ENCODE measurements around the gene FNDC4. TPM values are rescaled to one million over a fixed set of nuclear protein-coding genes. Genes with fewer than 3 reads are reported as not detected.

The FNDC4 gene
- polyA plus RNA-seq, 3 donors, result not detected

- Mint-ChIP-seq H3K4me1 (no peaks in the 10 kb centered on the region), H3K27me3 (ENCODE audit: low read depth in 3 of 3) (peaks cover 2 to 11% (median 6%) of the 10 kb centered on the region in 3 donors), H3K9me3 (peaks cover 0 to 9% (median 2%) of the 10 kb centered on the region in 7 donors), H3K36me3 (no peaks in the 10 kb centered on the region), H3K27ac (no peak overlapping the region), H3K4me3 (no peak overlapping the region)
- DNase-seq, result no peak
- no peaks in the 10 kb centered on the region for H3K79me2 ChIP-seq (ENCODE audit: insufficient read depth, low read length)
- TF ChIP-seq CTCF (IDR thresholded peaks at IDR 0.05), result no peak
- no peaks in the 10 kb centered on the region for H3K4me1 ChIP-seq (ENCODE audit: control insufficient read depth in 1 of 2, insufficient read depth in 2 of 2, low read length in 2 of 2)
- intact Hi-C loops (cut with micrococcal nuclease), result no loop called here
- H3K36me3 ChIP-seq (replicated peaks in 1 of 2; ENCODE audit: control insufficient read depth in 1 of 2, insufficient read depth in 2 of 2, low read length in 2 of 2), result no peaks in the 10 kb centered on the region
- no peak overlapping the region for H3K4me2 ChIP-seq (replicated peaks; ENCODE audit: extremely low read depth, low read length, poor library complexity, severe bottlenecking)
- no peak overlapping the region for H3K9ac ChIP-seq (ENCODE audit: insufficient read depth, low read length, poor library complexity, severe bottlenecking)
- no peak overlapping the region for H3K4me3 ChIP-seq (replicated peaks in 1 of 3; ENCODE audit: low read depth in 2 of 3, low read length in 3 of 3)
- H4K20me1 ChIP-seq (ENCODE audit: insufficient read depth, low read length), result no peaks in the 10 kb centered on the region
- WGBS (ENCODE audit: insufficient coverage), result no CpG with 5 or more reads among the region's 2 CpGs
- H3K27ac ChIP-seq (ENCODE audit: low read depth in 1 of 2, low read length in 2 of 2), result no peak overlapping the region
- no peaks in the 10 kb centered on the region for H3K9me3 ChIP-seq (replicated peaks in 1 of 2; ENCODE audit: control insufficient read depth in 1 of 2, insufficient read depth in 1 of 2, low read length in 2 of 2)
- H3K27me3 ChIP-seq (ENCODE audit: control insufficient read depth in 2 of 2, insufficient read depth in 2 of 2, low read length in 2 of 2), result peaks cover 0 to 1% of the 10 kb centered on the region in 2 donors
- H2AFZ ChIP-seq (ENCODE audit: insufficient read depth, low read depth, low read length, poor library complexity, severe bottlenecking), result no peak overlapping the region
Measured at GRCh38 chr2:27531983-27532382, 37.0 kb upstream of the FNDC4 start.

- H3K4me3 ChIP-seq (replicated peaks in 1 of 3; ENCODE audit: low read depth in 2 of 3, low read length in 3 of 3), result no peak overlapping the region
- Mint-ChIP-seq H3K27me3 (ENCODE audit: low read depth in 3 of 3) (peaks cover 1 to 6% (median 6%) of the 10 kb centered on the region in 3 donors), H3K4me3 (no peak overlapping the region), H3K9me3 (peaks cover 0 to 11% (median 2%) of the 10 kb centered on the region in 7 donors), H3K4me1 (no peaks in the 10 kb centered on the region), H3K27ac (no peak overlapping the region), H3K36me3 (no peaks in the 10 kb centered on the region)
- WGBS (ENCODE audit: insufficient coverage), result no CpG with 5 or more reads among the region's 3 CpGs
- no peaks in the 10 kb centered on the region for H3K36me3 ChIP-seq (replicated peaks in 1 of 2; ENCODE audit: control insufficient read depth in 1 of 2, insufficient read depth in 2 of 2, low read length in 2 of 2)
- DNase-seq, result no peak
- H3K27ac ChIP-seq (ENCODE audit: low read depth in 1 of 2, low read length in 2 of 2), result no peak overlapping the region
- H3K9me3 ChIP-seq (replicated peaks in 1 of 2; ENCODE audit: control insufficient read depth in 1 of 2, insufficient read depth in 1 of 2, low read length in 2 of 2), result no peaks in the 10 kb centered on the region
- H3K79me2 ChIP-seq (ENCODE audit: insufficient read depth, low read length), result no peaks in the 10 kb centered on the region
- H3K4me1 ChIP-seq (ENCODE audit: control insufficient read depth in 1 of 2, insufficient read depth in 2 of 2, low read length in 2 of 2), result no peaks in the 10 kb centered on the region
- H2AFZ ChIP-seq (ENCODE audit: insufficient read depth, low read depth, low read length, poor library complexity, severe bottlenecking), result no peak overlapping the region
- intact Hi-C loops (cut with micrococcal nuclease), result no loop called here
- no peak overlapping the region for H3K9ac ChIP-seq (ENCODE audit: insufficient read depth, low read length, poor library complexity, severe bottlenecking)
- peaks cover 0 to 2% of the 10 kb centered on the region in 2 donors for H3K27me3 ChIP-seq (ENCODE audit: control insufficient read depth in 2 of 2, insufficient read depth in 2 of 2, low read length in 2 of 2)
- TF ChIP-seq CTCF (IDR thresholded peaks at IDR 0.05), result no peak
- H3K4me2 ChIP-seq (replicated peaks; ENCODE audit: extremely low read depth, low read length, poor library complexity, severe bottlenecking), result no peak overlapping the region
- no peaks in the 10 kb centered on the region for H4K20me1 ChIP-seq (ENCODE audit: insufficient read depth, low read length)
Measured at GRCh38 chr2:27527182-27527581, 32.2 kb upstream of the FNDC4 start.

Data from CD14-positive monocyte (primary cell).